HepG2 (cell line): ENCODE data around the gene SLC38A3. TPM values are rescaled to one million over a fixed set of nuclear protein-coding genes. Genes with fewer than 3 reads are reported as not detected.

Experiments
- ARID5B ChIP-seq: IDR thresholded peaks from 2 replicates; pipeline ENCODE4 v1.4.0; 2020; ENCODE audit warnings: mild to moderate bottlenecking, missing genetic modification reagents
- FOSL2 ChIP-seq: sonication (generic); formaldehyde crosslinking; IDR thresholded peaks from 2 replicates; pipeline ENCODE4 v1.4.0; 2020; ENCODE audit warnings: missing genetic modification reagents
- HNF4A ChIP-seq: sonication (generic); formaldehyde crosslinking; IDR thresholded peaks from 2 replicates; pipeline ENCODE4 v1.4.0; 2020; ENCODE audit warnings: missing genetic modification reagents
- NKX3-1 ChIP-seq: sonication (generic); formaldehyde crosslinking; IDR thresholded peaks from 2 replicates; pipeline ENCODE4 v1.5.0; 2020; ENCODE audit warnings: missing genetic modification reagents
- SOX13 ChIP-seq, 3 experiments: fragments of 450-650 bp in 1 of 3; sonication (generic) in 1 of 3; formaldehyde crosslinking in 1 of 3; IDR thresholded peaks in 2 of 3; conservative IDR thresholded peaks in 1 of 3; 2 replicates each; pipeline versions ENCODE4 v1.5.0 to v1.6.1; 2016 to 2020; ENCODE audit warnings: antibody characterized with exemption in 1 of 3, mild to moderate bottlenecking in 1 of 3, missing compliant biosample characterization in 1 of 3, missing genetic modification reagents in 1 of 3, moderate library complexity in 1 of 3
- SP4 ChIP-seq: sonication (generic); formaldehyde crosslinking; IDR thresholded peaks from 2 replicates; pipeline ENCODE4 v1.8.1; 2023; ENCODE audit warnings: mild to moderate bottlenecking, missing genetic modification reagents
- ZNF740 ChIP-seq: sonication (generic); formaldehyde crosslinking; IDR thresholded peaks from 2 replicates; pipeline ENCODE4 v1.4.0; 2020; ENCODE audit warnings: missing genetic modification reagents
- polyA plus RNA-seq, 8 experiments: library from polyadenylated mRNA; depleted of rRNA in 3 of 8; stranded (reverse) in 7 of 8; unstranded in 1 of 8; fragments of >200 nt; fragmentation: Illumina TruSeq in 4 of 8; extraction: Trizol in 4 of 8; gene quantifications; 2 replicates each; pipeline versions ENCODE4 v1.2.1 to v1.2.3, GENCODE V29; 2011 to 2016; ENCODE audit warnings: low read depth in 4 of 8, missing spikeins in 1 of 8, mixed read lengths in 1 of 8; ENCODE audit not compliant: insufficient read depth in 1 of 8
- total RNA-seq, 5 experiments: library from RNA; depleted of rRNA; stranded (reverse); fragments of >200 nt; fragmentation: Illumina TruSeq; extraction: Trizol; gene quantifications; 2 replicates each; pipeline ENCODE4 v1.2.3, GENCODE V29; 2016; ENCODE audit warnings: low read depth in 1 of 5
- TF ChIP-seq, protein P1 (sequence below), 2 experiments: sonication (generic) in 1 of 2; formaldehyde crosslinking in 1 of 2; IDR thresholded peaks; 2 replicates each; pipeline versions ENCODE4 v1.6.1 to v1.9.0; 2014 to 2022; ENCODE audit warnings: antibody characterized with exemption in 1 of 2, borderline replicate concordance in 1 of 2, inconsistent platforms in 1 of 2, low read depth in 1 of 2, missing genetic modification reagents in 1 of 2
- TF ChIP-seq, protein P2 (sequence below): sonication (generic); formaldehyde crosslinking; conservative IDR thresholded peaks from 2 replicates; pipeline ENCODE4 v1.4.0; 2020; ENCODE audit warnings: mild to moderate bottlenecking, missing genetic modification reagents, moderate library complexity

SLC38A3 gene
- total and polyA plus RNA-seq, 2 of the 13 experiments (the other 11 are each of a cell fraction or from before 2014, with no cell fraction given), result 29.8 to 164 TPM

DNA sequence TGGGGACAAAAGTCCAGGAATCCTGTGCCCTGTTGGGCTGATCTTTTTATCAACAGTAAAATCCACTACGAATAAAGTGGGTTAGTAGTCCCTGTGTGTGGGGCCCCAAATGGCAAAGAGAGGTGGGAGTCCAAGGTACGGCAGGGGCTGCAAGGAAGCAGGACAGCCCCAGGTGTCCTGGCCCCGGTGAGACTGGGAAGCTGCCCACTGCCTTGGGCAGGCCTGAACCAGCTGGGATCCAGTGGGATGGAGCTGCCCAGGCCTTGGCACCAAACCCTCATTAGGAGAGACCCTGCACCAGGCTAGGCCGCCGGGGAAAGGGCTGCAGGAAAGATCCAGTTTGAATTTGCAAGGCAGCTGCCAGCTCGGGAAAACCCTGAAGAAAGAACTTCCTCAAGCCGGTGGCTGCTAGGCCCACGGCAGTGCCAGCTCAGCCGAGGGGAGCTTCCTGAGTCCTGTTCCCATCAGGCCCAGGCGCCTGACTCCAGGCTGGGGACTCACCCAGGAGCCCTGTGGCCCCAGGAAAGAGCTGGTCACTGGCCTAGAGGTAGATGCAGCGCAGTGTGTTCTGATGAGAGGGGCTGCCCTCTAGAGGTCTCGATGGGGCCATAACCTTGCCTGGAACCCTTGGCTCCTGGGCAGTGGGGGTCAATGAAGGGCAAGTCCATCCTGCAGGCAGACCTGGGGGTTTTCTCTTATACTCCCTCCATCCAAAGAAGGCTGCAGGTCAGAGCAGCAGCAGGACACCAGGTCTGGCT, 16.5 kb downstream of the SLC38A3 start (continued):
- TF ChIP-seq, protein P1, sequence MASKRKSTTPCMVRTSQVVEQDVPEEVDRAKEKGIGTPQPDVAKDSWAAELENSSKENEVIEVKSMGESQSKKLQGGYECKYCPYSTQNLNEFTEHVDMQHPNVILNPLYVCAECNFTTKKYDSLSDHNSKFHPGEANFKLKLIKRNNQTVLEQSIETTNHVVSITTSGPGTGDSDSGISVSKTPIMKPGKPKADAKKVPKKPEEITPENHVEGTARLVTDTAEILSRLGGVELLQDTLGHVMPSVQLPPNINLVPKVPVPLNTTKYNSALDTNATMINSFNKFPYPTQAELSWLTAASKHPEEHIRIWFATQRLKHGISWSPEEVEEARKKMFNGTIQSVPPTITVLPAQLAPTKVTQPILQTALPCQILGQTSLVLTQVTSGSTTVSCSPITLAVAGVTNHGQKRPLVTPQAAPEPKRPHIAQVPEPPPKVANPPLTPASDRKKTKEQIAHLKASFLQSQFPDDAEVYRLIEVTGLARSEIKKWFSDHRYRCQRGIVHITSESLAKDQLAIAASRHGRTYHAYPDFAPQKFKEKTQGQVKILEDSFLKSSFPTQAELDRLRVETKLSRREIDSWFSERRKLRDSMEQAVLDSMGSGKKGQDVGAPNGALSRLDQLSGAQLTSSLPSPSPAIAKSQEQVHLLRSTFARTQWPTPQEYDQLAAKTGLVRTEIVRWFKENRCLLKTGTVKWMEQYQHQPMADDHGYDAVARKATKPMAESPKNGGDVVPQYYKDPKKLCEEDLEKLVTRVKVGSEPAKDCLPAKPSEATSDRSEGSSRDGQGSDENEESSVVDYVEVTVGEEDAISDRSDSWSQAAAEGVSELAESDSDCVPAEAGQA (IDR thresholded peaks at IDR 0.05; ENCODE audit: low read depth), result no peak
- TF ChIP-seq, protein P1 (CRISPR knock-in tag; IDR thresholded peaks at IDR 0.05; ENCODE audit: borderline replicate concordance), result no peak
- 0 out of 2 replicates have a peak, but pooled peaks have one; percentile 46 for TF ChIP-seq SP4 (CRISPR knock-in tag)
- peak; percentile 85; the same call in 1 of the 2 replicates for TF ChIP-seq NKX3-1 (CRISPR knock-in tag)
- peak; percentile 65 for TF ChIP-seq HNF4A
- TF ChIP-seq ARID5B (CRISPR knock-in tag), result peak; percentile 9; the same call in 1 of the 2 replicates
- TF ChIP-seq, protein P2, sequence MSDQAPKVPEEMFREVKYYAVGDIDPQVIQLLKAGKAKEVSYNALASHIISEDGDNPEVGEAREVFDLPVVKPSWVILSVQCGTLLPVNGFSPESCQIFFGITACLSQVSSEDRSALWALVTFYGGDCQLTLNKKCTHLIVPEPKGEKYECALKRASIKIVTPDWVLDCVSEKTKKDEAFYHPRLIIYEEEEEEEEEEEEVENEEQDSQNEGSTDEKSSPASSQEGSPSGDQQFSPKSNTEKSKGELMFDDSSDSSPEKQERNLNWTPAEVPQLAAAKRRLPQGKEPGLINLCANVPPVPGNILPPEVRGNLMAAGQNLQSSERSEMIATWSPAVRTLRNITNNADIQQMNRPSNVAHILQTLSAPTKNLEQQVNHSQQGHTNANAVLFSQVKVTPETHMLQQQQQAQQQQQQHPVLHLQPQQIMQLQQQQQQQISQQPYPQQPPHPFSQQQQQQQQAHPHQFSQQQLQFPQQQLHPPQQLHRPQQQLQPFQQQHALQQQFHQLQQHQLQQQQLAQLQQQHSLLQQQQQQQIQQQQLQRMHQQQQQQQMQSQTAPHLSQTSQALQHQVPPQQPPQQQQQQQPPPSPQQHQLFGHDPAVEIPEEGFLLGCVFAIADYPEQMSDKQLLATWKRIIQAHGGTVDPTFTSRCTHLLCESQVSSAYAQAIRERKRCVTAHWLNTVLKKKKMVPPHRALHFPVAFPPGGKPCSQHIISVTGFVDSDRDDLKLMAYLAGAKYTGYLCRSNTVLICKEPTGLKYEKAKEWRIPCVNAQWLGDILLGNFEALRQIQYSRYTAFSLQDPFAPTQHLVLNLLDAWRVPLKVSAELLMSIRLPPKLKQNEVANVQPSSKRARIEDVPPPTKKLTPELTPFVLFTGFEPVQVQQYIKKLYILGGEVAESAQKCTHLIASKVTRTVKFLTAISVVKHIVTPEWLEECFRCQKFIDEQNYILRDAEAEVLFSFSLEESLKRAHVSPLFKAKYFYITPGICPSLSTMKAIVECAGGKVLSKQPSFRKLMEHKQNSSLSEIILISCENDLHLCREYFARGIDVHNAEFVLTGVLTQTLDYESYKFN, result peak; percentile 66
- no peak for TF ChIP-seq SOX13 (IDR thresholded peaks at IDR 0.05)
- TF ChIP-seq SOX13 (CRISPR knock-in tag; conservative IDR thresholded peaks at IDR 0.05 in 1 of 2, IDR thresholded peaks at IDR 0.05 in 1 of 2), result no peak
- 0 out of 2 replicates have a peak, but pooled peaks have one; percentile 54 for TF ChIP-seq ZNF740
- peak; percentile 24; the same call in 1 of the 2 replicates for TF ChIP-seq FOSL2 (CRISPR knock-in tag)
